GM12892 (cell line): Measurements from ENCODE around the gene ZNF385C.

ENCODE experiments used
- DNase-seq: peaks from one replicate; pipeline ENCODE4 v3.0.0; 2011; ENCODE audit not compliant: insufficient read length
- FAIRE-seq: peaks from 2 replicates; lab custom pipeline; 2011; peaks lifted over from hg19 to GRCh38; lab: Jason Lieb, UNC
- POLR2A ChIP-seq: IDR thresholded peaks from 2 replicates; pipeline ENCODE4 v1.6.1; 2011; ENCODE audit warnings: low read depth, low read length, control low read depth
- POLR2AphosphoS5 ChIP-seq: IDR thresholded peaks from 2 replicates; pipeline ENCODE4 v1.6.1; 2011; ENCODE audit warnings: low read depth, low read length, control low read depth
- TAF1 ChIP-seq: IDR thresholded peaks from 2 replicates; pipeline ENCODE4 v1.6.1; 2011; ENCODE audit warnings: low read depth, mild to moderate bottlenecking, control low read depth, low read length, borderline replicate concordance

ZNF385C gene

DNA sequence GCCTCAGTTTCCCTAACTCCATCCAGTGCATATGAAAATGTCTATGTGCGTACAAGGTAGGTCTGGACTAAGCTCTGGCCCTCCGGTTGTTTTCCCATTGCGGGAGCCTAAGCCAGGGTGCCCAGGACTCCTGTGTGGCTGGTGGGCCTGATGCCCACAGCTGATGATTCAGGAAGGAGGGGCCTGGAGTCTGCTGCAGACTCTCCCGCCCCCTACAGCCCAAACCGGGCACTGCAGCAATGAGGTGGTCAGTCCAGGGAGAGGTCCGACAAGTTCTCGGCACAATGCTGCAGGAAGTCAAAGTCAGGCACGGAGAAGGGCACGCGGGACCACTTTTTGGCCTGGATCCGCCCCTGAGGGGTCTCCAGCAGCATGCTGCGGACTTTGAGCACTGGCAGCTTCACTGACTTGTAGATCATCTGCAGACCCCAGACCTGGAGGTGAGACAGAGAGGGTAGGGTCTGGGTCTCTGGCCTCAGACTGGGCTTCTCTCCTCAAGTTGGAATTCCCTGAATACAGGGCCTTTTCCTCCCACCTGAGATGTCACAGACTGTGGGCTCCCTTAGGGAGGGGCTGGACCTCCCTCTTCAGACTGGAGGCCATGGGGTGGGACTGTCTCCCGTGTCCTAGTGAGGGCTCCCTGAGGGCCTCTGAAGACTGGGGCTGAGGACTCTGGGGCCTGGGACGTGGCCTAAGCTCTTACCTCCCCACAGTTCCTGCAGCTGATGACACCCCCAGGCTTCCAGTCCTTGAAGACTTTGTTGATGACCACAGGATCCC is 3.4 kb upstream of the ZNF385C start:
- 0 out of 2 replicates have a peak, but pooled peaks have one; percentile 17 for TF ChIP-seq POLR2AphosphoS5
- TF ChIP-seq POLR2A: peak; percentile 23; the same call in 1 of the 2 replicates
- TF ChIP-seq TAF1: no peak
- FAIRE-seq (peak; percentile 30), DNase-seq (peak; percentile 72)

DNA sequence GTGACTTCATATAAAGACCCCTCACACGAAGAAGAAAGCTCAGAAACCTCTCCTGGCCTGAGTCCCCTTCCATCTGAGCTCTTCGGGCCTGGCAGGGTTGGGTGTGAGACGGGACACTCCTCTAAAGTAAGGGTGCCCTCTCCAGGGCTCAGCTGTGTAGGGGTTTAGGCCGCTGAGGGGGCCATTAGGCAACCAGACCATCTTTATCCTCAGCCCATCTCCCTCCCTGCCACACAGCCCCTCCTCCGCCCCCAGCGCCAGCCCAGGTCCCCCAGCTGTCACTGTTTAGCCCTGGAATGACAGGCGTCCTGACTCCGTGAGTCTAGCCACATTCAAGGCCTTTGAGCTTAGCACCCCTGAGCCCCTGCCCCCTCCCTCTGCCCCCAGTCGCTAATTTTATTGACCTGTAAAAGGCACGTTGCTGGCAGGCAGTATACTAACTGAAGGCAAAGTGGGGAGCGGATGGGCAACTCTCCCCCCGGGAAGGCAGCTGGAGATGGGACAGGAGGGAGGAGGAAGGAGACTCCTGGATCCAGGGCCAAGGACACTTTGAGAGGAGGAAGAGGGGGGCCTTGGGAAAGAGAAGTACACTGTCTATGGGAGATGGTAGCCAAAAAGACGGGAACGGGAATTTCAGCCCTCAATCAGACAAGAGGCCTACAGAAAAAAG is 592 bp upstream of the ZNF385C start:
- TF ChIP-seq POLR2AphosphoS5: no peak
- no peak for TF ChIP-seq TAF1
- TF ChIP-seq POLR2A: no peak
- FAIRE-seq (no peak), DNase-seq (no peak)

DNA sequence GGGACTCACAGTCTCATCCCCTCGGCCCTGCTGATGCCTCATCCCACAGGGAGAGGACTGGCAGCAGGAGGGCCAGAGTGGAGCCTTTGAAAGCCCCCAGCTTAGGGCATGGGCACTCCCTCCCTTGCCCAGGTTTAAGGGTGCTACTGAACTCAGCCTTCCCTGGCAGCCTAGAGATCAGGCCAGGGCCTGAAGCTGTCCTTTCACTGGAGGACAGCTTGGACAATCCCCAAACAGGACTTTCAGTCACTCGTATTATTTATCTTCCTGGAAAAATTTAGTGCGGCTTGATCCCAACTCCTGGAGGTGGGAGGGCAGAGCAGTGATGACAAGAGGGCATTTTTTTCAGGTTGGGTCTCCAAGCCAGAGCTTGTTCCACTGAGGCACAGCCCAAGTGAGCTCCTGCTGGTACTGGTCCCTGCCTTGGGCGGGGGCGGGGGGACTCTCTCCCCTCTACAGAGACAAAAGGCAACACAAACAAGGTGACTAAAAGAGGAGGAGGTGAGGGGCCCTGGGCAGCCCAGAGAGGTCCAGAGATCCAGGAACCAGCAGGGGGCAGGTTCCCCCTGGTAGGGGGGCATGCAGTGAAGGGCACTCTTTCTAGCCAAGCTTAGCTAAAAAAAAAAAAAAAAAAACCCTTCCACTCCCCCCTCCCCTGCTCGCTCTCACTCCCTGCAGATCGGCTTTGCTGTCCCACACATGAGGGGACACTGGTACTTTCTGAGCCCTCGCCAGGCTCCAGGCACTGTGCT is 1.7 kb downstream of the ZNF385C start:
- TF ChIP-seq TAF1: no peak
- TF ChIP-seq POLR2A: no peak
- no peak for TF ChIP-seq POLR2AphosphoS5
- FAIRE-seq: no peak

DNA sequence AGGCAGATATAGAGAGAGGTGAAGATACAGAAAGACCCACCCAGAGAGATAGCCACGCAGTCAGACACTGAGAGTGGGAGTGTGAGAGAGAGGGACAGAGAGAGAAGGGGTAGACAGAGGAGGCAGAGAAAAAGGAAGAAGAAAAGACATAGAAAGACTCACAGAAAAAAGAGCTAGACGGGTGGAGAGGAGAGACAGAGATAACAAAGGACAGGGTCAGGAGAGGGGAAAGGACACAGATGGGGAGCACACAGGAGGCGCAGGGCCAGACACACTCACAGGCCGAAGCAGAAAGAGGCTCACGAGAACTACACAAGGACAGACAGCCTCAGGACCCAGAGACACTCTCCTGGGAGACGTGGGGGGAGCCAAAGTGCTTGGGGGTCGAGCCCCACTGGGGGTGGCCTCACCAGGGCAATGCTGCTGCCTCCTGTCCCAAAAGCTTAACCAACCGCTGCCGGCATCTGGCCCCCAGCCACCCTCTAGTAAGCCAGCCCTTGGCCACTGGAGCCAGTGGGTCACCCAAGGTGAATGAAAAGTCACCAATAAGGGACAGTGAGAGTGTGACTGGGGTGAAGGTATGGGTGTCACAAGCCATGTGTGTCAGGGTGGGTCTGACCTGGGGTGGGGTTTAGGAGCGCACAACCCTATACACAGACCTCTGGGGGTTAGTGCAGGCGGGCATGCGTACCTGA is 3.8 kb downstream of the ZNF385C start:
- FAIRE-seq (no peak), DNase-seq (no peak)
- TF ChIP-seq POLR2AphosphoS5: no peak
- no peak for TF ChIP-seq POLR2A
- TF ChIP-seq TAF1: no peak

More for the DNA sequence above, 1.7 kb downstream of the ZNF385C start:
- no peak for DNase-seq

DNA sequence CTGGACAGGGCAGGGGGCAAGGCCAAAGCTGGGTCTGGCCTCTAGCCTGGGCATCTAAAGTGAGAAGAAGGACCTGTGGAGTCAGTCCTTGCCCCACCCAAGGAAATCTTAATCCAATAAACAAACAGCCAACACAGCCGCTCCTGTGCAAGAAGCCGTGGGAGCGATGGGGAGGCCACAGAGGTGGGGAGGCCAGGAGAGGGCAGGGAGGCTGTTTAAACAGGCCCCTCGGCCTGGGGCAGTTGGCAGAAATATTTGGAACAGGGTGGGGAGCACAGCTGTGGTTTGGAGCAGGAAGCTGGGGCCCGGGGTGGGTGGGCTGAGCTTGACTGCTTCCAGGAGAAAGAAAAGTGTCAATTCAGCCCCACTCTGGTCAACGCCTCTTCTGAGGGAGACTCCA is 5.3 kb downstream of the ZNF385C start:
- no peak for DNase-seq
- FAIRE-seq: no peak
- TF ChIP-seq POLR2AphosphoS5: no peak
- no peak for TF ChIP-seq POLR2A
- no peak for TF ChIP-seq TAF1

DNA sequence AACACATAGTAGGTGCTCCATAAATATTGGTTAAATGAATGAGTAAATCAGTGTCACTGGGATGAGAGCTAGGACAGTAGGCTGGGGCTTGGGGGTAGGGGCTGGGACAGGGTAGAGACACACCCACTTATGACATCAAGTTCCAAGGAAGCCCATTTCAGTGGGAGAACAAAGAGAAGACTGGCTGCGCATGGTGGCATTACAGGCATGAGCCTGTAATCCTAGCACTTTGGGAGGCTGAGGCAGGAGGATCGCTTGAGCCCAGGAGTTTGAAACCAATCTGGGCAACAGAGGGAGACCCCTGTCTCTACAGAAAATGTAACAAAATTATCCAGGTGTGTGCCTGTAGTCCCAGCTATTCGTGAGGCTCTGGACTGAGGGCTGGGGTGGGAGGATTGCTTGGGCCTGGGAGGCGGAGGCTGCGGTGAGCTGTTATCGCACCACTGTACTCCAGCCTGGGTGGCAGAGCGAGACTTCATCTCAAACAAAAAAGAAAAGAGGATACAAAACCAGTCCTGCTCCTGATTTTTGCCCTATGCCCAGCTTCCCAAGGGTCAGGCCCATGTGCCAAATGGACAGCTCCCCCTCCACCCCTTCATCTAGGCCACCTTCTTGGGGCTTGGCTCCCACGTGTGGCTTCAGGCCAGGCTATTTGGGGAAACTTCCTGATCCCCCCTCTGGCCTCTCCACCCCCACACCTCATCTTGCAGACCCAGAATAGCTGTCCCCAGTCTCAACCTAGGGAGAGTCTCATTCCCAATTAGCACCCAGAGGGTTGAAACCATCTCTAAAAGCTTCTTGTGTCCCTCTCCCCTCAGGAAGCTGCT is 7.1 kb downstream of the ZNF385C start:
- FAIRE-seq: no peak
- no peak for DNase-seq
- no peak for TF ChIP-seq TAF1

DNA sequence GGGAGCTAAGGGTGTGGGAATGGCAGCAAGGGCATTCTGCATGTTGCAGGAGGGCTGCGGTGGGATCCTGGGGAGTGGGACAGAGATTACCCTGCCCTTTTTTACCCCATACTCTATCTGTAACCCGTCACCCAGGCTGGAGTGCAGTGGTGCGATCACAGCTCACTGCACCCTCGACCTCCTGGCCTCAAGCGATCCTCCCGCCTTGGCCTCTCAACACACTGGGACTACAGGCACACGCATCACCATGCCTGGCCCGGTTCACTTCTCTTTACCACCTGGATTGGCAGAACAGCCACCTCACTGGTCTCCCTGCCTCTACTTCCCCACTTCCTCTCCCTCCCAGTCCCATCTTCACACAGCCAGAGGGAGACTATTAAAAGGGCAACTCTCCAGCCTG is 9.5 kb downstream of the ZNF385C start:
- FAIRE-seq (no peak), DNase-seq (no peak)
- TF ChIP-seq TAF1: no peak

DNA sequence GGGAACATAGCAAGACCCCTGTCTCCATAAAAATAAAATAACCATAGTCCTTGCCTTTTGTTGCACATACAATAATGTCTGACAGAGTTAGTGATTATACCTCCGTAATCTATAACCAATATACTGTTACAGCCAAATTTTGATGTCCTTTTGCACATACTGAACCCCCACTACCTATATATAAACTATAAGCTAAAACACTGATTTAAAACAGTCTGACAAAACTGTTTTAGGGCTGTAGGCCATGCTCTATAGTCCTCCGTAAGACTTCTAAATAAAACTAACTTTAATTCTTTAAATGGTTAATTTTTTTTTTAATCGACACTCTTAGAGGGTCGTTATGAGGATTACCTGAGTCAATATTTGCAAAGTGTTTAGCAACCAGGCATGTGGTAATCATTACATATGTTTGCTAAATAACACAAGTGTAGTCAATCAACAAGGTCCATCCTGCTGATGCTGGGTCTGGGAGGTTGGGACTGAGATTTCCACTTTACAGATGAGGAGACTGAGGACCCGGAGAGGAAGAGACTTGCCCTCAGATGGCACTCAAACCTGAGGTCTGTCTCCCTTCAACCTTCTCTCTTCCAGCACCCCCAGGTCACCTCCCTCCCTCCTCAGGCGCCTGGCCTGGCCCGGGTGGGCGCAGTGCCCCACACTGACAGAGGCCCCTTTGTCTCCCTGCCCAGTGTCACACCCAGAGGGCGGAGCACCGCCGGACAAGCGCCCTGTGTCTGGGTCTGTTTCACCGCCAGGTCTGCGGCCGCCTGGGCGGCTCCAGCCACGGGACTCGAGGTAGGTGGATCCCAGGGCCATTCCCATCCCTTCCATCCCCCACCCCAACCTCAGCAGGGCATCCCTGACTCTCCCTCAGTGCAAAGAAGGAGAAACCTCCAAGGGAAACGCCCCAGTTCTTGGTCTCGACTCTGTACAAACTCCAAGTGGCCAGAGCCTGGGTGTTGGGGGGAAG is 10.3 kb downstream of the ZNF385C start:
- TF ChIP-seq POLR2AphosphoS5: no peak
- TF ChIP-seq POLR2A: no peak
- TF ChIP-seq TAF1: no peak
- DNase-seq (no peak), FAIRE-seq (no peak)

DNA sequence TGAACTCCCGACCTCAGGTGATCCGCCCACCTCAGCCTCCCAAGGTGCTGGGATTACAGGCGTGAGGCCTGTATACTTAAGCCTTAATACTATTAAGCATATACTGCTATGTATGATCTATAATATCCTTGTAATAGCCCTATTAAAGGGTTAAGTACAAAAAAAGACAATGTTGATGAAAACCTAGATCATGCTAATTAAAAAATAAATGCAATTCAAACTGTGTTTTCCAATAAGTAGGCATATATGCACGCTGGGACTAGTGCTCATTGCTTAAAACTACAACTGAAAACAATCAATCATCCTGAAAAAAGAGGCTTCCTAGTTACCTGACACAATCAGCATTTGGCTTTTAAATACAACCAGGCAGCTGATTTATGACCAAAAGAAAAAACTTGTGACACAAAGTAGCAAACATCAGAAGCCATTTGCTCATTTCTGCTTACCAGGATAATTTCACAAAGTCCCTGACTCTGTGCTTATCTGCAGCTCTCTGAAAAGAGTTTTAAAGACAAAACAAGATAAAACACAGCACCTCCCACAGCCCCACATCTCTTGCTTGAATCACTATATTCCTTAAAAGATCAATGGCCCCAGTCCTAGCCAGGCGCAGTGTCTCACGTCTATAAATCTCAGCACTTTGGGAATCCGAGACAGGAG is 11.1 kb downstream of the ZNF385C start:
- TF ChIP-seq POLR2A (no peak), POLR2AphosphoS5 (no peak), TAF1 (no peak)
- no peak for FAIRE-seq
- DNase-seq: no peak
